ENCODE data around the gene RIPOR3.
"Not testable (repeated sequence)": the region's sequence is repeated elsewhere in the genome, so short reads cannot be mapped to it uniquely, and the experiment has no call there.

The RIPOR3 gene

DNA sequence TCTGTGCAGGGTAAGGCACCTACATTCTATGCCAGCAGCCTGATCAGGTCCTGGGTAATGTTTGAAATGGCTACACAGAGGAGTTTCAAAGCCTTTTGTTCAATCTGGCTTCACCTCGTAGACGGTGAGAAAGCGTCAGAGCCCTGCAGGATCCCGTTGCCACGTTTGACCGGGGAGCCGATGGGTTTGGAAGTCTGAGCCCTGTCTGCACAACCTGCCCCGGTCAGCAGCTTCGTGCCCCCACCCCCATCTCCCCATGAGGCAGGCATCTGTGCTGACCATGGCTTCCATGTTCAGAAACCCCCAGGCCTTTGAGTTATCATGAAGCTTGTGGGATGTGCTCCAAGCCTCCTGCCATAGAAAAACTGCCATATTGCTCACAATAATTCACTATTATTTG, 117.2 kb downstream of the RIPOR3 start:
- H3K4me3 ChIP-seq (ENCODE audit: low read length): no peak overlapping the region

DNA sequence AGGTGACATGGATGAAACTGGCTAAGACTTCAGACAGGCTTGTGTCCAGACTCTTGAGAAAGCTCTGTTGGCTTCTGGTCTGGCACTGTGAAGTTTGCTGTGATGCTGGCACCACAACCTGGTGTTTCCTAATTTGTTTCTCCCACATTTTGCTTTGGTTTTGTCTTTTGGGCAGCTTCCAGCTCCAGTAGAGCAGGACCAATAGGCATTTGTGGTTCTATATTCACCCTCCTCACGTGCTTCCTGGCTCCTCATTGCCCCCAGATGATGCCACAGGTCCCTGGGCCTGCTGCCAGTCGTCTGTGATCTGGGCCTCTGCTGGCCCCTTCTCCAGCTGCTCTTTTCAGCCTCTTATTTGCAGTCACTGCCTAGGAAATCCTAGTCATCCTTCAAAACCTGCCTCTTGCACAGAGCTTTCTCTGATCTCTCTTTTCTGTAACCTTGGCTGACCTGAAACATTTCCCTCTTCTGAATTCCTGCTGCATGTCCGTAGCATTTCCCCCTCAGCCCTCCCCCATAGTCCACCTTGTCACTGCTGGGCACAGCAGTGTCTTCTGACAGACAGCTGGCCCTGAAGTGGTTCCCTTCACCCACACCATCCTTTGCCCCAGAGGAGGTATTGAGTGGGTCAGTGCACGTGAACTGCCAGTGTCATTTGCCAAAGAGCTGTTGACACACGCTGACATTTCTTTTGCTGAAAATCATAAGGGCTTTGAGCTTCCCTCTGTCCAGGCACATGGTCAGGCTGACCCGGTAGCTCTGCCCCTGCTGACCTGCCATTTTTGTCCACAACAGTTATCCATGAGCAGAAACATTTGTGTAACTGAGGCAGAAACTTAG, 118.2 kb downstream of the RIPOR3 start:
- DNase-seq (ENCODE audit: low read depth, low spot score): no peak
- no peak overlapping the region for H3K4me3 ChIP-seq (ENCODE audit: low read length)

More for the DNA sequence above, 117.2 kb downstream of the RIPOR3 start:
- no peak for DNase-seq (ENCODE audit: low read depth, low spot score)

DNA sequence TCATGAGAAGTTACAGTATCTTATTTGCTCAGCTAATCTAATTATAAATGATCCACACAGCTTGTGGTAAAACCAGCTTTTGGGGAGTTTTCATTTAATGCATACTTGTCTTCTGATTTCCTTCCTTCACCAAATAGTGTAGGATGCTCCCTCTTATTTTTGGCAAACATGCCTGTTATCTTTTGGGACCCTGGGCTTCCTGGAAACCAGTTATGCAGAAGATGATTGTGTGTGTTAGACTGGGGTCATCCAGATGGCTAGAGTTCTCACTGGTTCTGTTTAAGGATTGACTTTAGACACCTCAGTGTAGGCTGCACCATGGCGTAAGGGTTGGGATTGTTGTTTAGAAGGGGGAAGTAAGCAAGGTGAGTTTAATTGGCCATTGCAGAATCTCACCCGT, 119.9 kb downstream of the RIPOR3 start:
- DNase-seq (ENCODE audit: low read depth, low spot score): no peak

DNA sequence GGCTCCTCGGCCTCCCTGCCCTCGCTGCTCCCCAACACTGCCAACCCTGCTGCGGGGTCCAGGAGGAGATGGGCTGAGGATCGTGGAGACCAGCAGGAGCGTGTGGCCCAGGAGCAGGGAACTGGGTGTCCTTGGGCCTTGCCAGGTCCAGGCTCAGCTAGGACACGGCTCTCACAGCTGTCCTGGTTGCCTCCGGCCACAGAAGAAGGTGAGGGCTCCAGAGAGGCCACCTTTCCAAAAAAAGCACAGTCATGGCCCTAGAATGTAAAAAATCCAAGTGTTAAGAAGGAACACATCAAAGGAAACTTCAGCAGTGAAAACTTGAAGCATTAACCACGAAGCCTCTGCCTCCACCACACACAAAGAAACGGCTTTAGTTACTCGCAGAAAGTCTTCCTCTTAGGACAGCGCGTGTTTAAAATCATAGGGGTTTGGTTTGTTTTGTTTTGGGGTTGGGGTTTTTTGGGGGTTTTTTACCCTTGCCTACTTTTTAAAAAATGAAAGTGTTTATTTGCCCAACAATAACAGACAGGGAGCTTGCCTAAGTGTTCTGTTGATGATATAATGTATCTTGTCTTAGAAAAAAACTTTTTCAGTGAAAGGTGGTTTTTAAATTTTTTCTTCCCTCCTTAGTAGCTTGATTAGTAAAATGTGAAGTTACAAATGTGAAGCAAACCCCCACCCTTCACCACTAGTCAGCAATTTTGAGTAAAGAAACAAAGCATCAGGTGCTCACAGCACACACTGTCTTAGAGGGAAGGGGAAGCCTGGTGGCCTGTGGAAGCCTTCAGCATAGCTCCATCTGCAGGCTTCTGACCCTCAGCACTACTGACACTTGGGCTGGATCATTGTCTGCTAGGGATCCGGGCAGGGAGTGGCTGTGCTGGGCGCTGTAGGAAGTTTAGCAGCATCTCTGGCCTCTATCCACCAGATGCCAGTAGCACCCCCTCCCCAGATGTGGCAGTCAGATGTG, 121.2 kb downstream of the RIPOR3 start:
- peak overlapping the region; percentile 5 for H3K4me3 ChIP-seq (ENCODE audit: low read length)
- peak; percentile 79 for DNase-seq (ENCODE audit: low read depth, low spot score)

More for the DNA sequence above, 119.9 kb downstream of the RIPOR3 start:
- H3K4me3 ChIP-seq (ENCODE audit: low read length): no peak overlapping the region

DNA sequence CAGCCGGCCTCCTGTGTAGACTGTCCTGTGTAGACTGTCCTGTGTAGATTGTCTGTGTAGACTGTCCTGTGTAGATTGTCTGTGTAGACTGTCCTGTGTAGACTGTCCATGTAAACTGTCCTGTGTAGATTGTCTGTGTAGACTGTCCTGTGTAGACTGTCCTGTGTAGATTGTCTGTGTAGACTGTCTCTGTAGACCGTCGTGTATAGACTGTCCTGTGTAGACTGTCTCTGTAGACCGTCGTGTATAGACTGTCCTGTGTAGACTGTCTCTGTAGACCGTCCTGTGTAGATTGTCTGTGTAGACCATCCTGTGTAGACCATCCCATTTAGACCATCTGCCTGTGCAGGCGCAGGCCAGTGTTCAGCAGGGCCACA, 121.9 kb downstream of the RIPOR3 start:
- H3K4me3 ChIP-seq (ENCODE audit: low read length): not testable (repeated sequence)

DNA sequence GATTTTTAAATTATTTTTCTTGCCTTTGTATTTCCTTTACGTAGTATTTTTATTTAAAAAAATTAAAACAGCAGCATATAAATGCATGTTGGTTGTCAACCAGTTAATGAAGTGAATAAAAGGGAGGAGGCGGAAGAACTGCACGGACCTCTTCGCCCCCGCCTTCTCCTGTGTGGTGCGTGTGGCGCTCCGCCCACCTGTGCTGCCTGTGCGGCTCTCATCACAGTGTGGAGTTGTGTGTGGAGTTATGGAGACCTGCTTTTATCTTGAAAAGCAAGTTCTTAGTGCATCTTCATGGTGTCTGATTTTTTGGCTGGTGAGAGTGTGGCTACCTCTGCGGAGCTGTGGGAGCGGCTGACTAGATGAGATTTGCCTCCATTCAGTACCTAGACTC, 122.8 kb downstream of the RIPOR3 start:
- no peak overlapping the region for H3K4me3 ChIP-seq (ENCODE audit: low read length)
- no peak for DNase-seq (ENCODE audit: low read depth, low spot score)

More for the DNA sequence above, 121.9 kb downstream of the RIPOR3 start:
- not testable (repeated sequence) for DNase-seq (ENCODE audit: low read depth, low spot score)

DNA sequence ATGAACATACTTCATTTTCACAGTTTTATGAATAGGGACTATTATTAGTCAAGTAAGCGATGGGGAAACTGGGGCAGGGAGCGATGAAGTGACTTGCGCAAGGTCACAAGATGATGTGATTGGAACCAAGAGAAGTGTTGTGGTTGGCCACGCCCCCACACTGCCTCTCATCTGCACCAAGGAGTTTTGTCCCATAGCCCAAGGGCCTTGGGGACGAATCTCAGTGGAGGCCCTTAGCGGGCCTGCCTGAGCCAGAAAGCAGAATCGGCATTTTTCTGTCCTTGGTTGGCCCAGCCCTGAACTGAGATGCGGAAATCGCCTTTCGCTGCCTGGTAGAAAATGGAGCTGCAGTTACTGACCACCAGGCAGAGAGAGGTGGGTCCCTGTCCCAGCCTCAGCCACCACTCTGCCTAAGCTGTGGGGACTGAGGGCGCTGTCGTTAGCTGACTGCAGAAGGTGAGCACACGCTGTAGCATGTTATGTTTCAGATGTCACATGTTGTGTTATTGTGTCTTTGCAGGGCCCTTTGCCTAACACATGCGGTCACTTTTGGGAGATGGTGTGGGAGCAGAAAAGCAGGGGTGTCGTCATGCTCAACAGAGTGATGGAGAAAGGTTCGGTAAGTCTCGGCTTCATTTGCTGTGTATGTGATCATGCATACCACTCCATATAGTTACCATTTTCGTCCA, 123.3 kb downstream of the RIPOR3 start:
- no peak for DNase-seq (ENCODE audit: low read depth, low spot score)
- H3K4me3 ChIP-seq (ENCODE audit: low read length): no peak overlapping the region

DNA sequence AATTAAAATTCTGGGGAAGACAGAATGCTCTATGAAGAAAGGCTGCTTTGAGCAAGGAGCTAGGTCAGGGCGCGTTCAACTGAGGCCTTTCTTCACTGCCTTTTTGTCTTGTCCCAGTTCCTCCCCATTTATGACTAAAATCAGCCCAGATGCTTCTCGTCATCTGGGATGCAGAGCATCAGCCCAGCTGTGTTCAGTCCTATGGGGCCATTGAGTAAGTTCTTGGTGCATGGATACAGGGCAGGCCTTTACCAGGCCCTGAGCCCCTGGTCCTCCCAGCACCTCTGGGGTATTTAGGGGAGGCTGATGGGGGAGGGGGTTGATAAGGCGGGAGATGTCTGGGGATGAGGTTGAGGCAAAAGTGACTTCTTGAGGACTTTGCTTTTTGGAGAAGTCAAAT, 125.5 kb downstream of the RIPOR3 start:
- DNase-seq (ENCODE audit: low read depth, low spot score): no peak
- no peak overlapping the region for H3K4me3 ChIP-seq (ENCODE audit: low read length)

DNA sequence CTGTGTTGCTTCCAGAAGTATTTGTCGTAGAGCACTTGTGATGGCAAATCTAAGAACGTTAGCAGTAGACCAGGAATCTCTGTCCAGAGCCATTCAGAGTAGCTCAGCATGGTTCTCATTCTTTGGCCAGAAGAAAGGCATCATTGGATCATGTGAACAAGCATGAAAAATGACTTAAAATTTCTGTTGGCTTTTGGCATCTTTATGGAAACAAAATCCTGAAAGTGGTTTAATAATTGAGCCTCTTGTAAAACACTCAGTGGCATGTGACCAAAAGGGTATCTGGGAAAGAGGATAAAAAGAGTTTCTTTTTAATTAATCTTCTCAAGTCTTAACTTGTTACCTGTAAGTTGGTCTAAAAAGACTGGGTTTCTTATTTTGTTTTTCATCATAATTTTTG, 126.0 kb downstream of the RIPOR3 start:
- no peak for DNase-seq (ENCODE audit: low read depth, low spot score)
- H3K4me3 ChIP-seq (ENCODE audit: low read length): no peak overlapping the region

DNA sequence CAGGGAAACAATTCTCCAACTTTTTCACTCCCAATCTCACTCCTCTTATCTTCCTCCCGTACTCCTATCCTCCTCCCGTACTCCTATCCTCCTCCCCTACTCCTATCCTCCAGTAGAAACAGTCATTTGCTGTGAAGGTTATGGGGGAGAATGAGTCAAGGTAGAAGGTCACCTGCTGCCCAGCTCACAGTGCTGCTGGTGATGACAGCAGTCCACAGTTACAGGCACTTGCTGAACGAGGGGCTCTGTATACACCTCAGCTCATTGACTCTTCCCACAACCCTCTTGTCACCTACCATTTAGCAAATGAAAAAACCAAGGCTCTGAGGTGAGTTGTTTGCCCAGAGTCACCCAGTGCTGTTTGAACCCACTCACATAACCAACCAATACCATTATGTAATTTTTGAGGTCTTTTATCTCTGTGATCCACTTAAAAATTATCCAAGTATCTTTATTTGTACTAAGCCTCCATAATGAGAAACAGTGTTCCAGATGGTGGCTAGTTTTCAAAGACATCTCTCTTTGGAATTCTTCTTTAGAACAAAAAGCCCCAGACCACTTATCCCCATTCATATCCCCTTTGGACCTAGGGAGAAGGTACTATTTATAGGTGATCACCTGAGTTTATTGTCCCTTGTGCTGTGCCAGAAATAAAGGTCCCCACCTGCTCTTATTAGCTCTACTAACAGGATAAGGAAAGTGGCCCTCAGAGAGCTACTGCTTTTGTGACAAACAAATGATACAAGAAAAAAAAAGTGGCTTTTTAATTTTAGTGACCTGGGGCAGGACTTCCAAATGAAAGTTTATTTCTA, 128.0 kb downstream of the RIPOR3 start:
- no peak overlapping the region for H3K4me3 ChIP-seq (ENCODE audit: low read length)
- DNase-seq (ENCODE audit: low read depth, low spot score): no peak

DNA sequence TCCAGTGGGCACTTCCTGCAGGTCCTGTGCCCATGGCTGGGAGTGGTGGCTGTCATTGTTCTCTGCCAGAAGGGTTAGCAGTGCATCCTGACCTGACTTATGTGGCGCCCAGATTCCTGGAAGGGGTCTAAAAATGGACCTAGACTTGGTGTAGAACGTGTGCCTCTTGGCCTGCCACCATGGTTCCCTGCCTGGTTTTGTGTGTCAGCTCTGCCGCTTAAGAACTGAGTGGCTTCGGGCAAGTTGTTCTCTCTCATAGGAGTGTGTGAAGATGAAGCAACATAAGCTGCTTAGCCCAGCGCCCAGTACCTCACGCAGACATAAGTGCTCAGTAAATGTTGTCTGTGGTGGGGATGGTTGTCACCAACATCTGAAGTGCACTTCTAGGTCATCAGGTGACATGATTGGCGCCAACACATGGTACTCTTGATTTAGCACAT, 129.1 kb downstream of the RIPOR3 start:
- no peak for DNase-seq (ENCODE audit: low read depth, low spot score)
- H3K4me3 ChIP-seq (ENCODE audit: low read length): no peak overlapping the region

DNA sequence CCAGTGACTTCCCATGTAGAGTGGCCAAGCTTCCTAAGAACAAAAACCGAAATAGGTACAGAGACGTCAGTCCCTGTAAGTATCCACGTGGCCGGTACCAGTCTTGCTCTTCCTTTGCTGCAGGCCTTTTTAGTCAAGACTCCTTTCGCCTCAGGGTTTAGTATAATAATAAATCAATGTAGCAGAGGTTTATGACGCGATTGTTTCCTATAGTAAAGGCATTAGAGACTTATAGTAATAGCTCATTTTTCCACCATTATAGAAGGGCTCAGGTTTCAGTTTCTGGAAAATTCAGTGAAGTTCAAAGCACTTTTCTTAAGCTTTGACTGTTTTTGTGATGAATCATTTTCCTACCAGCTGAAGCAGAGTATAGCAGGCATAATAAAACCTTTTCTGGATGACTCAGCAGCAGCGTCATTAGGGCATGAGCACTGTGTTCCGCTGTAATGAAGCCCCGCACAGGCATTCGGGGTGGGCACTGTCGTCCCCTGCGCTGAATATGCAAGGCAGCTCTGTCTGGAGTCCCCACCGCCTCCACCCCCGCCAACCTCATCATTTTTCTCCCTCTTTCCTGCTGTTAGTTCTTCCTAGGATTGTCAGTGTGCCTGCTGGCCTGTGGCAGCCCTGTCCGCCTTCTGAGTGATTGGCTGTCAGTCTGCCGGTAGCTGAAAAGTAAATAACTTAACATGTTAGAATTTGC, 129.8 kb downstream of the RIPOR3 start:
- no peak for DNase-seq (ENCODE audit: low read depth, low spot score)
- no peak overlapping the region for H3K4me3 ChIP-seq (ENCODE audit: low read length)

DNA sequence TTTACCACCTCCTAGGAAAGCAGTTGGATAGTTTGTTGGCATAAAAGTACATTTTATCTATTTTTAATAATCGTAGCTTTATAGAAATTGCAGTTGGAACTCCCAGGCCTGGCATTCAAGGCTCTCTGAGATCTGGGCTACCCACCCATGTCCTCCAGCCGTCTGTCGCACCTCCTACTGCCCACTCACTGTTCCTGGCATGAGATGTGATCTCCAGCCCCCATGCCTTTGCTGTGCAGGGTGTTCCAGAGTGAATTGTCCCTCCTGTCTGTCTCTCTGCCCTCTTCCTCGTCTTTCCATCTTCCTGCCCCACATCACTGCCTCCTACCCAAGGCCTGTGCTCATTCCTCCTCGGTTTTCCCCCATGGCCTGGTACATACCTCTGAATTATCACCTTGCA, 130.5 kb downstream of the RIPOR3 start:
- DNase-seq (ENCODE audit: low read depth, low spot score): no peak
- no peak overlapping the region for H3K4me3 ChIP-seq (ENCODE audit: low read length)

DNA sequence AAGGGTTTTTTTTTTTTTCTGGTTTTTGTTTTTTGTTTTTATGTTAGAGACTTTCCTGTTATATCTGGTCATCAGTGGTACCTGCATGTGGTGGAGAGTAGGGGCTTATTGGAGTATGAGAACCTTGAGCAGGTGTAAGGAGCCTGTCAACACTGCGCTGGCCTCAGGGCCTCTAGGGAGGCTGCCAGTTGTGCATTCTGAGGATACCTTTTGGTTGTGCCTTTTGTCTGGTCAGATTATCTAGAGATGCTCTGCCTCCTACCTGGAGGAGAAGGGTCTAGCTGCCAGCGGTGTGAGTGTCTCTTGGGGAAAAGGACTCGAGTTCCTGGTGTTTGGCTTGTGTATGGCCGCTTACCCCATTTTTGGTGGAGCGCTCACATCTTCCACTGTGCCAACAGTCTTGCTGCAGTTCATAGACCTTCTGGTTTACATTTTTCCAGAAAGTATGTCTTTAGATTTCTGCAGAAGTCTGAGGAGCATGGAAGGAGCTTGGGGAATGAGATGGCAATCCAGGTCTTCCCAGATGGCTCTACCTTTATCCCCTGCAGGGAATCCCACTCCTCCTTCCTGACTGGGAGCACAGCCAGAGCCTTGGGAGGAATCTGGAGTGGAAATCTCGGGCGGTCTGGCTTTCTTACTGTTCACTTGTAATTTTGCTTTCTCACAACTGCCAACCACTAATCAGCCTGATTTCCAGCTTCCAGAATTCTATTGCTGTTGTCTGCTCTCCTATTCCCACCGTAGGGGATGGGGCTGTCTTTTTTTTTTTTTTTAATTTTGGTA, 131.3 kb downstream of the RIPOR3 start:
- H3K4me3 ChIP-seq (ENCODE audit: low read length): no peak overlapping the region
- DNase-seq (ENCODE audit: low read depth, low spot score): no peak

DNA sequence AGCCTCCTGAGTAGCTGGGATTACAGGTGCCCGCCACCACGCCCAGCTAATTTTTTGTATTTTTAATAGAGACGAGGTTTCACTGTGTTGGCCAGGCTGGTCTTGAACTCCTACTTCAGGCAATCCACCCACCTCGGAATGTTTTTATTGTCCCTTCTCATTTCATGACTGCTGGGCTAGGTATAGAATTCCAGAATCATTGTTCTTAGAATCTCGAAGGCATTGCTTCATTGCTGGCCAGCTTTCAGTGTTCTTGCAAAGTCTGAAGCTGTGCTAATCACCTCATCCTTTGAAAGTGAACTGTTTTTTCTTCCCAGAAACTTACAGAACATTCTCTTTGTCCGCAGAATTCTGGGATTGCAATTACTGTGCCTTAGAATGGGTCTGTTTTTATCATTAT, 132.2 kb downstream of the RIPOR3 start:
- no peak overlapping the region for H3K4me3 ChIP-seq (ENCODE audit: low read length)

DNA sequence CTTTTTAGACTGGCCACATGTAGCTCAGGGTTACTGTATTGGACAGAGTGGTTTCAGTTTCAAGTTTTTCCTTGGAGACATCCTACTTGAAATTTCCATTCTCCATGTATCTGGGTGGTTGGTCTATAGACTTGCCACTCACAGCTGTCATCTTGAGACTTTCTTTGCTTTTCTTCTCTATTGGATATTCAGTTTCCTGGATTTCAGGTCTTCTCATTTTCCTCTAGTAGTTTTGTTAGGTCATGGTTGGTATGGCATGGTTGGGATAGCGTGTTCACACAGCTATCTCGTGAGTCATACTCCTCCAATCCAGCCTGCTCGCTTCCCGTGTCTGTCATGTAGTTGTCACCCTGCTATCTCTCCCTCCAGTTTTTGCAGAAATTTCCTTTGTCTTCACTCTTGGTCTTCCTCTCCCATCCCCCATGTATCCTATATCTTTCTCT, 132.8 kb downstream of the RIPOR3 start:
- H3K4me3 ChIP-seq (ENCODE audit: low read length): no peak overlapping the region
- no peak for DNase-seq (ENCODE audit: low read depth, low spot score)

More for the DNA sequence above, 132.2 kb downstream of the RIPOR3 start:
- no peak for DNase-seq (ENCODE audit: low read depth, low spot score)

DNA sequence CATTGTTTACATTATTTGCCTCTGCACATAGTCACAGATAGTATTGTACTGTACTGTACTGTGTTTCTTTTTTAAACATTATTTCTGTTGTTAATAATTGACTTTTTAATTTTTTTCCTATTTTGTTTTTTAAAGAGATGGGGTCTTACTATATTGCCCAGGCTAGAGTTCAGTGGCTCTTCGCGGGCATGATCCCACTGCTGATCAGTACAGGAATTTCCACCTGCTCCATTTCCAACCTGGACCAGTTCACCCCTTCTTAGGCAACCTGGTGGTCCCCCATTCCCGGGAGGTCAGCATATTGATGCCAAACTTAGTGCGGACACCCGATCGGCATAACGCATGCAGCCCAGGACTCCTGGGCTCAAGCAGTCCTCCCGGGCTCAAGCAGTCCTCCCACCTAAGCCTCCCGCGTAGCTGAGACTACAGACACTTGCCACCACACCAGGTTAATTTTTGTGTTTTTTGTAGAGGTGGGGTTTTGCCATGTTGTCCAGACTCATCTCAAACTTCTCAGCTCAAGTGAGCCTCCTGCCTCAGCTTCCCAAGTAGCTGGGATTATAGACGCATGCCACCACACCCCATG, 133.7 kb downstream of the RIPOR3 start:
- no peak overlapping the region for H3K4me3 ChIP-seq (ENCODE audit: low read length)
- DNase-seq (ENCODE audit: low read depth, low spot score): no peak

Measured in Jurkat, Clone E6-1 (cell line).